Measurements from ENCODE around the gene AUP1. TPM values are rescaled to one million over a fixed set of nuclear protein-coding genes. Genes with fewer than 3 reads are reported as not detected.
A peak's percentile ranks its signal among the peaks of the same experiment; 100 is the strongest.

Gene AUP1
- total RNA-seq, 4 donors from 2014 or later: 112 to 148 (median 115) TPM

GRCh38 chr2:74530239-74531187 lies 1.0 kb upstream of the AUP1 start:
- intact Hi-C loops (cut with DNase I; ENCODE audit: low total_unique reads) (no loop called here), in situ Hi-C loops (cut with MboI; ENCODE audit: low sequenced_read_pairs in 4 of 4) (loop anchor here in 2 of 4 donors (5.0 to 25.0 kb wide), 2 partner anchors 48 to 1293 kb away; partner anchors contain the start of genes CCDC142 (in 1 of the 2), CCT7 (in 1 of the 2), PRADC1 (in 1 of the 2) and TTC31 (in 1 of the 2))
- H3K36me3 ChIP-seq: peaks cover 0 to 47% of the 10 kb centered on the region in 2 donors
- no peaks in the 10 kb centered on the region for H3K27me3 ChIP-seq
- ATAC-seq: peak; percentile 6 to 7
- H3K4me1 ChIP-seq: peaks cover 19 to 28% of the 10 kb centered on the region in 2 donors
- no peaks in the 10 kb centered on the region for H3K9me3 ChIP-seq
- no peak for TF ChIP-seq CTCF (IDR thresholded peaks at IDR 0.05 in 4 of 5, conservative IDR thresholded peaks at IDR 0.05 in 1 of 5)
- no peak for TF ChIP-seq POLR2A (IDR thresholded peaks at IDR 0.05)
- peak overlapping the region; percentile 79 to 98 (median 84) for H3K4me3 ChIP-seq
- DNase-seq: no peak
- peak overlapping the region; percentile 84 to 94 (median 89) for H3K27ac ChIP-seq

- in situ Hi-C loops (cut with MboI; ENCODE audit: low sequenced_read_pairs in 4 of 4): loop anchor here in 1 of 4 donors (25.0 kb wide), 1 partner anchor 1291 kb away; the partner anchor contains the start of genes CCT7 and PRADC1
- H3K4me3 ChIP-seq: peak overlapping the region; percentile 80 to 100 (median 93)
- ATAC-seq: peak; percentile 39 to 47
- H3K27me3 ChIP-seq: no peaks in the 10 kb centered on the region
- TF ChIP-seq CTCF (IDR thresholded peaks at IDR 0.05 in 4 of 5, conservative IDR thresholded peaks at IDR 0.05 in 1 of 5) (no peak), POLR2A (IDR thresholded peaks at IDR 0.05) (no peak)
- DNase-seq: peak in 1 of 2 donors; percentile 40
- no peaks in the 10 kb centered on the region for H3K9me3 ChIP-seq
- H3K36me3 ChIP-seq: peaks cover 0 to 48% of the 10 kb centered on the region in 2 donors
- H3K27ac ChIP-seq: peak overlapping the region; percentile 84 to 94 (median 89)
- H3K4me1 ChIP-seq: peaks cover 19 to 28% of the 10 kb centered on the region in 2 donors
- intact Hi-C loops (cut with DNase I; ENCODE audit: low total_unique reads): loop anchor here (1.0 to 10.0 kb wide), 5 partner anchors 21 to 791 kb away; partner anchors contain the start of genes CCDC142, HK2, INO80B and PCGF1
These were observed 728 bp downstream of the AUP1 start for GRCh38 chr2:74528600-74529356.

- intact Hi-C loops (cut with DNase I; ENCODE audit: low total_unique reads) (loop anchor here (10.0 kb wide), 1 partner anchor 307 kb away; the partner anchor contains the start of gene HK2), in situ Hi-C loops (cut with MboI; ENCODE audit: low sequenced_read_pairs in 4 of 4) (loop anchor here in 1 of 4 donors (25.0 kb wide), 1 partner anchor 1290 kb away; the partner anchor contains the start of genes CCT7 and PRADC1)
- H3K9me3 ChIP-seq: no peaks in the 10 kb centered on the region
- DNase-seq (no peak), ATAC-seq (no peak)
- TF ChIP-seq POLR2A (IDR thresholded peaks at IDR 0.05) (no peak), CTCF (IDR thresholded peaks at IDR 0.05 in 4 of 5, conservative IDR thresholded peaks at IDR 0.05 in 1 of 5) (no peak)
- peak overlapping the region in 1 of 4 donors; percentile 7 for H3K4me3 ChIP-seq
- peaks cover 0 to 43% of the 10 kb centered on the region in 2 donors for H3K36me3 ChIP-seq
- no peak overlapping the region for H3K27ac ChIP-seq
- H3K4me1 ChIP-seq: peaks cover 19 to 28% of the 10 kb centered on the region in 2 donors
- H3K27me3 ChIP-seq: no peaks in the 10 kb centered on the region
These were observed 1.8 kb downstream of the AUP1 start for GRCh38 chr2:74527741-74528140.

- Histone ChIP-seq H3K4me3 (no peak overlapping the region), H3K9me3 (no peaks in the 10 kb centered on the region), H3K27me3 (no peaks in the 10 kb centered on the region), H3K4me1 (peaks cover 19 to 28% of the 10 kb centered on the region in 2 donors), H3K27ac (no peak overlapping the region), H3K36me3 (peaks cover 0 to 33% of the 10 kb centered on the region in 2 donors)
- DNase-seq: no peak
- intact Hi-C loops (cut with DNase I; ENCODE audit: low total_unique reads): loop anchor here (10.0 kb wide), 1 partner anchor 308 kb away; the partner anchor contains the start of gene HK2
- ATAC-seq: no peak
- TF ChIP-seq POLR2A (IDR thresholded peaks at IDR 0.05): no peak
- TF ChIP-seq CTCF (IDR thresholded peaks at IDR 0.05 in 4 of 5, conservative IDR thresholded peaks at IDR 0.05 in 1 of 5): no peak
- in situ Hi-C loops (cut with MboI; ENCODE audit: low sequenced_read_pairs in 4 of 4): loop anchor here in 1 of 4 donors (25.0 kb wide), 1 partner anchor 1289 kb away; the partner anchor contains the start of genes CCT7 and PRADC1
These were observed 2.8 kb downstream of the AUP1 start for GRCh38 chr2:74526649-74527230.

All from gastrocnemius medialis (tissue), 4 donors.